ENCODE measurements around the gene NEBL.

NEBL gene

GRCh38 chr10:20901110-20901509 is 4.0 kb upstream of the NEBL start:
- H3K4me3 ChIP-seq (ENCODE audit: low read depth, low read length), result no peak overlapping the region
- TF ChIP-seq CTCF (conservative IDR thresholded peaks at IDR 0.05; ENCODE audit: low read depth, low read length), result no peak
- DNase-seq (ENCODE audit: low read depth), result no peak

- H3K4me3 ChIP-seq (ENCODE audit: low read depth, low read length), result no peak overlapping the region
- DNase-seq (ENCODE audit: low read depth), result peak; percentile 85
- TF ChIP-seq CTCF (conservative IDR thresholded peaks at IDR 0.05; ENCODE audit: low read depth, low read length), result no peak
Observed at GRCh38 chr10:20898866-20899535, 1.9 kb upstream of the NEBL start.

GRCh38 chr10:20893297-20893696 is 3.8 kb downstream of the NEBL start:
- no peak for TF ChIP-seq CTCF (conservative IDR thresholded peaks at IDR 0.05; ENCODE audit: low read depth, low read length)
- no peak overlapping the region for H3K4me3 ChIP-seq (ENCODE audit: low read depth, low read length)
- no peak for DNase-seq (ENCODE audit: low read depth)

- no peak overlapping the region for H3K4me3 ChIP-seq (ENCODE audit: low read depth, low read length)
- no peak for TF ChIP-seq CTCF (conservative IDR thresholded peaks at IDR 0.05; ENCODE audit: low read depth, low read length)
- DNase-seq (ENCODE audit: low read depth), result no peak
Observed at GRCh38 chr10:20892796-20893195, 4.3 kb downstream of the NEBL start.

- DNase-seq (ENCODE audit: low read depth), result peak; percentile 32
- H3K4me3 ChIP-seq (ENCODE audit: low read depth, low read length), result no peak overlapping the region
- TF ChIP-seq CTCF (conservative IDR thresholded peaks at IDR 0.05; ENCODE audit: low read depth, low read length), result no peak
Observed at GRCh38 chr10:20892011-20892585, 5.0 kb downstream of the NEBL start.

- no peak overlapping the region for H3K4me3 ChIP-seq (ENCODE audit: low read depth, low read length)
- DNase-seq (ENCODE audit: low read depth), result peak; percentile 95
- TF ChIP-seq CTCF (conservative IDR thresholded peaks at IDR 0.05; ENCODE audit: low read depth, low read length), result no peak
Observed at GRCh38 chr10:20891338-20891714, 5.8 kb downstream of the NEBL start.
